Pons (tissue), 1 donor: ENCODE results near the gene IPP.
A peak's percentile ranks its signal among the peaks of the same experiment; 100 is the strongest.
"Not testable (repeated sequence)": the region's sequence is repeated elsewhere in the genome, so short reads cannot be mapped to it uniquely, and the experiment has no call there.

ENCODE experiments used
- DNase-seq: peaks from one replicate; pipeline ENCODE4 v3.0.0-alpha.2; 2016; ENCODE audit warnings: low spot score

Gene IPP

GRCh38 chr1:45750298-45751038 lies at the start of gene IPP:
TSS of gene IPP (minus strand) at chr1:45750653. CDS start at chr1:45746411, 4,242 bp downstream.
- peak; percentile 96 for DNase-seq

- DNase-seq: no peak
Observed at GRCh38 chr1:45796946-45797345, 46.5 kb upstream of the IPP start.

GRCh38 chr1:45796381-45796780 lies 45.9 kb upstream of the IPP start:
- peak; percentile 16 for DNase-seq

GRCh38 chr1:45793942-45794604 lies 43.6 kb upstream of the IPP start:
- no peak for DNase-seq

- DNase-seq: no peak
Observed at GRCh38 chr1:45792744-45793143, 42.3 kb upstream of the IPP start.

- no peak for DNase-seq
Observed at GRCh38 chr1:45789601-45790000, 39.1 kb upstream of the IPP start.

GRCh38 chr1:45787905-45788304 lies 37.5 kb upstream of the IPP start:
- DNase-seq: peak; percentile 74

- no peak for DNase-seq
Observed at GRCh38 chr1:45785583-45785982, 35.1 kb upstream of the IPP start.

GRCh38 chr1:45775794-45776193 lies 25.3 kb upstream of the IPP start:
- no peak for DNase-seq

- no peak for DNase-seq
Observed at GRCh38 chr1:45772971-45773370, 22.5 kb upstream of the IPP start.

GRCh38 chr1:45769261-45769932 lies 18.9 kb upstream of the IPP start:
- DNase-seq: no peak

GRCh38 chr1:45767035-45767434 lies 16.6 kb upstream of the IPP start:
- no peak for DNase-seq

- DNase-seq: no peak
Observed at GRCh38 chr1:45765999-45766792, 15.7 kb upstream of the IPP start.

GRCh38 chr1:45762291-45762690 lies 11.8 kb upstream of the IPP start:
- no peak for DNase-seq

- no peak for DNase-seq
Observed at GRCh38 chr1:45755697-45756096, 5.2 kb upstream of the IPP start.

- DNase-seq: no peak
Observed at GRCh38 chr1:45753248-45754037, 3.0 kb upstream of the IPP start.

GRCh38 chr1:45752441-45753052 lies 2.1 kb upstream of the IPP start:
- DNase-seq: no peak

- DNase-seq: no peak
Observed at GRCh38 chr1:45752014-45752413, 1.6 kb upstream of the IPP start.

GRCh38 chr1:45751039-45751838 lies 786 bp upstream of the IPP start:
- DNase-seq: not testable (repeated sequence)

GRCh38 chr1:45746922-45747321 lies 3.5 kb downstream of the IPP start:
- DNase-seq: no peak
